ENCODE measurements around the gene BEND3.

BEND3 gene

DNA sequence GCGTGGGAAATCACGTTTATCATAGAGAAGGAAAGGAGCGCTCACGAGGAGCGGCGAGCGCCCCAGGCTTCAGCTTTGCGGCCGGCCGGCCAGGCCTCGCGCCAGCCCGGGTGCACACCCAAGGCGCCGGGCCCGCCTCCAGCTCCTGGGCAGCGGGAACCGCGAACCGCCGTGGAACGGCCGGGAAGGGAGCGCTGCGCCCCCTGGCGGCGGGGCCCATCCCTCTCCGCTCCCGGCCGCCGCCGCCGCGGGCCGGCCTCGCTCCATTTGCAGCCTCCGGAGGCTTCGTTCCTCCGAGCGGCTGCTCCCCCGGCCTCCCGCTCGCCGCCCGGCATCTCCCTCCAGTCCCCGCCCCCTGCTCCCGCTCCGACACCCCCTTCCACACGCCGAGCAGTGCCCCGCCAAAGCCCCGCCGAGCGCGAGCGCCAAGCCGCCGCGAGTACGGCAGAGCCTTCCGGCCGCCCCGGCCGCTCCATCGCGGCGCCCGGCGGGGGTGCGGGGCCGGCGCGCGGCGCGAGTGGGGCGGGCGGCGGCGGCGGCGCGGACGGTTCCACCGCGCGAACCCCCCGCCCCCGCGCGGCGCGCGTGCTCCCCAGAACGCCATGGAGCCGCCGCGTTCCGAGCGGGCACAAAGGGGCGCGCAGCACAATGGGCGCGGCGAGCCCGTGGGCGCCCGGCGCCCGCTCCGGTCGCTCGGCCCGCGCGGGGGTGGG, 946 bp downstream of the BEND3 start:
- DNase-seq (ENCODE audit: insufficient read length, low spot score), result peak; percentile 57
- no peak for FAIRE-seq

DNA sequence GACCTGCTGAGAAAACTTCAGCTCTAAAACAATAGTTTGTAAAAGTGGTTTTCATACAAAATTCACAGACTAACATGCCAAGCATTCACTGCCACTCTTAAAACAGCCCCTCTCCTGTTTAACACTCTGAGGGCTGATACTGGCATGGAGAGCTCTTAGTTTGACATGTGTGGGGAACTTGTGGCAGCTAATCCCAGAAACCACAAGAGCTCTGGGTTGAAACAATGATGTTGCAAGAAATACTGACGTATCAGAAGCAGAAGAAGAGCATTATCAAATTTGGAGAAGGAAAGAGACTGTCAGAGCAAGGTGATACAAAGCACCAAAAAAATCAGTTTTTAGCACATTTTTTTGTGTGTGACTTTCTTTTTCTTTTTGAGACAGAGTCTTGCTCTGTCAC, 5.1 kb downstream of the BEND3 start:
- no peak for FAIRE-seq
- no peak for DNase-seq (ENCODE audit: insufficient read length, low spot score)
- TF ChIP-seq, protein P1, sequence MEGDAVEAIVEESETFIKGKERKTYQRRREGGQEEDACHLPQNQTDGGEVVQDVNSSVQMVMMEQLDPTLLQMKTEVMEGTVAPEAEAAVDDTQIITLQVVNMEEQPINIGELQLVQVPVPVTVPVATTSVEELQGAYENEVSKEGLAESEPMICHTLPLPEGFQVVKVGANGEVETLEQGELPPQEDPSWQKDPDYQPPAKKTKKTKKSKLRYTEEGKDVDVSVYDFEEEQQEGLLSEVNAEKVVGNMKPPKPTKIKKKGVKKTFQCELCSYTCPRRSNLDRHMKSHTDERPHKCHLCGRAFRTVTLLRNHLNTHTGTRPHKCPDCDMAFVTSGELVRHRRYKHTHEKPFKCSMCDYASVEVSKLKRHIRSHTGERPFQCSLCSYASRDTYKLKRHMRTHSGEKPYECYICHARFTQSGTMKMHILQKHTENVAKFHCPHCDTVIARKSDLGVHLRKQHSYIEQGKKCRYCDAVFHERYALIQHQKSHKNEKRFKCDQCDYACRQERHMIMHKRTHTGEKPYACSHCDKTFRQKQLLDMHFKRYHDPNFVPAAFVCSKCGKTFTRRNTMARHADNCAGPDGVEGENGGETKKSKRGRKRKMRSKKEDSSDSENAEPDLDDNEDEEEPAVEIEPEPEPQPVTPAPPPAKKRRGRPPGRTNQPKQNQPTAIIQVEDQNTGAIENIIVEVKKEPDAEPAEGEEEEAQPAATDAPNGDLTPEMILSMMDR (IDR thresholded peaks at IDR 0.05; ENCODE audit: insufficient read depth, missing control alignments), result no peak

More for the DNA sequence above, 946 bp downstream of the BEND3 start:
- TF ChIP-seq, protein P1 (IDR thresholded peaks at IDR 0.05; ENCODE audit: insufficient read depth, missing control alignments), result peak; percentile 62

DNA sequence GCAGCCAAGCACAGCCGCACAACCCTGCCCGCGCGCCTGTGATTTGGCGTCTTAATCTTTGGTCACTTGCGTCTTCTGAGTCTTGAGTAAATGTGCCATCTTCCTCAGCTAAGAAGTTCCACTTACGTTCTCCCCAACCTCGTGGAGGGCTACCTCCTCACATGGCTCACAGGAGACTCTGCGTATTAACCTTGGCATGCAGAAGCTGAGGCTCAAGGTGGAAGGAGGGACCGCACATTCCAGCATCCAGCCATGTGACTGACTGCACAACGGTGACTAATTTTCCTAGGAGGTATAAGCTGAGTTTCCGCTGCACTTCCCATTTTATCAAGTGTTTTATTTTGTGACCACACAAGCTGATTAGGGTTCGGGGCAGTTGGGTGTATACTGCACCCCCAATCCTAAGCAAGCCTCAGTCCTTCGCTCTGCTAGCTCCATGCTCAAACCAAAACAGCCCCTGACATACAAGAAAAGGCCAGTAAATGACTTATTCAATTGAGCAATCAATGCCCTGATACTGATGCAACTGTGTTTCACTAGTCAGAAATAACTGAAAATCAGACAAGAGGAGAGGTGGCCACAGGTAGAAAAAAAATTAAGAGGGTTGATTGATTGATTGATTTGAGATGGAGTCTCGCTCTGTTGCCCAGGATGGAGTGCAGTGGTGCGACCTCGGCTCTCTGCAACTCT, 7.0 kb downstream of the BEND3 start:
- DNase-seq (ENCODE audit: insufficient read length, low spot score) (no peak), FAIRE-seq (no peak)
- TF ChIP-seq, protein P1 (IDR thresholded peaks at IDR 0.05; ENCODE audit: insufficient read depth, missing control alignments), result no peak

DNA sequence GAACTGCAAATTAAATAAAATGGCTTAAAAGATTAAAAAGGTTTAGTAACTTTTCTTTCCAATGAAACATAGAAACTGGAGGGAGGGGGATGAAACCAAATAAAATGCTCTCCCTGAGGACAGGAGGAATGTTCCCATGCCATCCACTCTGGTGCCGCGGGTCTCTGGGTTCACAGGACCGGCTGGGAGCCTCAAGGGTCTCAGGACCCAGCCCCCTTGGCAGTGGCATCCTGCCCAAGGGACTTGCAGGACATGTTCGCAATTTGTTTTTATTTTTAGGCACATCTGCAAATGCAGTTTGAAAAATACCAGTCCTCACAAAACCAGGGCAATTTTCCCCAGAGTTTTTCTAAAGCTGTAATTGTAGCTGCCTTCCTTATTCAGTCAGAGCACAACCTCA, 7.5 kb downstream of the BEND3 start:
- FAIRE-seq (no peak), DNase-seq (ENCODE audit: insufficient read length, low spot score) (no peak)
- TF ChIP-seq, protein P1 (IDR thresholded peaks at IDR 0.05; ENCODE audit: insufficient read depth, missing control alignments), result no peak

DNA sequence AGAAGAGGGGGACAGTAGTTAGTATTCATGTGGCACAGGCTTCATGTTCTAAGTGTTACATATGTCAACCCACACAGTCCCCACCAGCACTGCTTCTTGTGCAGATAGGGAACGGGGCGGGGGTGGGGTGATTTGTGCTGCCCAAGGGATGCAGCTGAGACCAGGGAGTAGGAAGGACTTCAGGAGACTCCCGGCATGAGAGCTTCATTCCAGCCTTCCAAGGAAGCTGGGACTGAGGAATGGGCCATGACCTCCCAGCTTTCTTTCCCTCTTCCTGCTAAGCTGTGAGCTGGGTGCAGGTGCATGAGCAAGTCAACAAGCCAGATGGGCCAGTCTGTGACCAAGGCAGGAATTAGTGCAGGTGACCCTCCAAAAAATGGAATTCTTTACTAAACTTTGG, 9.2 kb downstream of the BEND3 start:
- DNase-seq (ENCODE audit: insufficient read length, low spot score) (no peak), FAIRE-seq (no peak)
- TF ChIP-seq, protein P1 (IDR thresholded peaks at IDR 0.05; ENCODE audit: insufficient read depth, missing control alignments), result no peak

DNA sequence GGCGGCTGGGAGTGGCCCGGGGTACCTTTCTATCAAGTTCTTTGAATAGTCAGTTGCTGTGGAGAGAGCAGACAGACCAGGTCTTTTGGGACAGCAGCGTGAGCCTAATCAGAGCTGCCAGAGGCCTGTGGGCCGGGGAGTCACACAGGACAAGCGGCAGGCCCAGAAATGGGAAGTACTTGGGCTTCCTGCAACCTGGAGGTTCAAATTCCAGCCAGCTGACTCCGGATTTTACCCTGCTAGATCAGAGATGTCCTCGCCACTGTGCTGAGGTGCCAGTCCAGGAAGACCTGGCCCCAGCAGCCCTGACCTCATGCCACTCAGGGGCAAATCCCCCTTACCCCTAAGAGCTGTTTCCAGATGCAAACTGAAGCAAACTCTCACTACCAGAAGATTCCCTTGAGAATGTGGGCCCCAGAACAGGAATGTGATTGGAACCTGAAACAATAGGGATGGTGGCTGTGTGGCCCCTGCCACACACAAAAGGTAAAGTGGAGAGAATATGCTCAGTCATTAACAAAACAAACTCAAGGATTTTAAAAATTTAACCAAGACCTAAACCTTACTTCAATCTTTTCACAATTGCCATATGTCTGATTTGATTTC, 9.7 kb downstream of the BEND3 start:
- FAIRE-seq, result no peak
- no peak for DNase-seq (ENCODE audit: insufficient read length, low spot score)
- TF ChIP-seq, protein P1 (IDR thresholded peaks at IDR 0.05; ENCODE audit: insufficient read depth, missing control alignments), result no peak
